Measurements from ENCODE around the gene SP3. TPM values are rescaled to one million over a fixed set of nuclear protein-coding genes. Genes with fewer than 3 reads are reported as not detected.

SP3 gene
- total RNA-seq, 4 donors from 2014 or later = 99.6 to 151 (median 113) TPM

DNA sequence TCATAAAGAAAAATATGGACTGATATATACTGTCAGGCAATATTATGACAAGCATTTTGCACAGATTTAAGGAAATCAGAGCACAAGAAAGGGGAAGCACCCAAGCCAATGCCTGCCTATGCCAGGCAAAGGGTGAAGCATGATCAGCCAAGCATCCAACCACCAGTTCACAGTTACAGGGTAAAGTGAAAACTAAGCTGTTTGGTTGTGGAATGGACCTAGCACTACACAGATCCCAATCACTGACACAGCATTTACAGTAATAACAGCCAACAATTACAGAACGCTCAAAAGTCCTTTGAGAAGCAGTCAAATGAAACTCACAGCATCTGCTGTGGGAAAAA is 90.3 kb downstream of the SP3 start:
- Histone ChIP-seq H3K27me3 (no peaks in the 10 kb centered on the region), H3K27ac (no peak overlapping the region), H3K4me1 (peaks cover 7% of the 10 kb centered on the region), H3K4me3 (no peak overlapping the region), H3K36me3 (no peaks in the 10 kb centered on the region), H3K9me3 (no peaks in the 10 kb centered on the region)
- WGBS = 89% methylated on average over 1 of the region's 1 CpG
- no peak for DNase-seq (ENCODE audit: low spot score in 2 of 2)
- TF ChIP-seq POLR2AphosphoS5 (IDR thresholded peaks at IDR 0.05) = no peak
- TF ChIP-seq EP300 (IDR thresholded peaks at IDR 0.05) = no peak

- Histone ChIP-seq H3K27me3 (no peaks in the 10 kb centered on the region), H3K4me1 (peaks cover 7% of the 10 kb centered on the region), H3K27ac (no peak overlapping the region), H3K9me3 (no peaks in the 10 kb centered on the region), H3K36me3 (no peaks in the 10 kb centered on the region), H3K4me3 (no peak overlapping the region)
- WGBS = 86% methylated on average over 13 of the region's 13 CpGs
- no peak for DNase-seq (ENCODE audit: low spot score in 2 of 2)
- TF ChIP-seq POLR2A (IDR thresholded peaks at IDR 0.05) (no peak), POLR2AphosphoS5 (IDR thresholded peaks at IDR 0.05) (no peak), EP300 (IDR thresholded peaks at IDR 0.05) (no peak)
- TF ChIP-seq, protein P1, sequence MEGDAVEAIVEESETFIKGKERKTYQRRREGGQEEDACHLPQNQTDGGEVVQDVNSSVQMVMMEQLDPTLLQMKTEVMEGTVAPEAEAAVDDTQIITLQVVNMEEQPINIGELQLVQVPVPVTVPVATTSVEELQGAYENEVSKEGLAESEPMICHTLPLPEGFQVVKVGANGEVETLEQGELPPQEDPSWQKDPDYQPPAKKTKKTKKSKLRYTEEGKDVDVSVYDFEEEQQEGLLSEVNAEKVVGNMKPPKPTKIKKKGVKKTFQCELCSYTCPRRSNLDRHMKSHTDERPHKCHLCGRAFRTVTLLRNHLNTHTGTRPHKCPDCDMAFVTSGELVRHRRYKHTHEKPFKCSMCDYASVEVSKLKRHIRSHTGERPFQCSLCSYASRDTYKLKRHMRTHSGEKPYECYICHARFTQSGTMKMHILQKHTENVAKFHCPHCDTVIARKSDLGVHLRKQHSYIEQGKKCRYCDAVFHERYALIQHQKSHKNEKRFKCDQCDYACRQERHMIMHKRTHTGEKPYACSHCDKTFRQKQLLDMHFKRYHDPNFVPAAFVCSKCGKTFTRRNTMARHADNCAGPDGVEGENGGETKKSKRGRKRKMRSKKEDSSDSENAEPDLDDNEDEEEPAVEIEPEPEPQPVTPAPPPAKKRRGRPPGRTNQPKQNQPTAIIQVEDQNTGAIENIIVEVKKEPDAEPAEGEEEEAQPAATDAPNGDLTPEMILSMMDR (IDR thresholded peaks at IDR 0.05) = no peak
Observed at GRCh38 chr2:173874003-173874893, 90.9 kb downstream of the SP3 start.

- peaks cover 12% of the 10 kb centered on the region for H3K4me1 ChIP-seq
- no peaks in the 10 kb centered on the region for H3K9me3 ChIP-seq
- no peak for DNase-seq (ENCODE audit: low spot score in 2 of 2)
- H3K27ac ChIP-seq = no peak overlapping the region
- no peak overlapping the region for H3K4me3 ChIP-seq
- no peaks in the 10 kb centered on the region for H3K27me3 ChIP-seq
- TF ChIP-seq, protein P1 (IDR thresholded peaks at IDR 0.05) = no peak
- TF ChIP-seq EP300 (IDR thresholded peaks at IDR 0.05) (no peak), POLR2A (IDR thresholded peaks at IDR 0.05) (no peak), POLR2AphosphoS5 (IDR thresholded peaks at IDR 0.05) (no peak)
- no peaks in the 10 kb centered on the region for H3K36me3 ChIP-seq
- WGBS = 82% methylated on average over 4 of the region's 5 CpGs
Observed at GRCh38 chr2:173872714-173873113, 92.5 kb downstream of the SP3 start.

GRCh38 chr2:173869244-173870229 is 95.6 kb downstream of the SP3 start:
- no peak for DNase-seq (ENCODE audit: low spot score in 2 of 2)
- Histone ChIP-seq H3K27me3 (no peaks in the 10 kb centered on the region), H3K27ac (no peak overlapping the region), H3K9me3 (no peaks in the 10 kb centered on the region), H3K4me3 (no peak overlapping the region), H3K36me3 (no peaks in the 10 kb centered on the region), H3K4me1 (peaks cover 31% of the 10 kb centered on the region)
- WGBS = 81% methylated on average over 8 of the region's 8 CpGs
- TF ChIP-seq, protein P1 (IDR thresholded peaks at IDR 0.05) = no peak
- TF ChIP-seq POLR2AphosphoS5 (IDR thresholded peaks at IDR 0.05) (no peak), EP300 (IDR thresholded peaks at IDR 0.05) (no peak), POLR2A (IDR thresholded peaks at IDR 0.05) (no peak)

GRCh38 chr2:173868406-173868805 is 96.8 kb downstream of the SP3 start:
- H3K9me3 ChIP-seq = no peaks in the 10 kb centered on the region
- TF ChIP-seq POLR2AphosphoS5 (IDR thresholded peaks at IDR 0.05) (no peak), EP300 (IDR thresholded peaks at IDR 0.05) (no peak), POLR2A (IDR thresholded peaks at IDR 0.05) (no peak)
- TF ChIP-seq, protein P1 (IDR thresholded peaks at IDR 0.05) = no peak
- no peaks in the 10 kb centered on the region for H3K36me3 ChIP-seq
- WGBS = 45% methylated on average over 3 of the region's 3 CpGs
- no peak overlapping the region for H3K4me3 ChIP-seq
- H3K27me3 ChIP-seq = no peaks in the 10 kb centered on the region
- H3K4me1 ChIP-seq = peaks cover 27% of the 10 kb centered on the region
- no peak for DNase-seq (ENCODE audit: low spot score in 2 of 2)
- H3K27ac ChIP-seq = no peak overlapping the region
